GM12878 (cell line): ENCODE data around the gene TREM1. TPM values are rescaled to one million over a fixed set of nuclear protein-coding genes. Genes with fewer than 3 reads are reported as not detected.

ENCODE experiments used
- ATAC-seq: fragments of 200-7000 bp; cut with Tn5 transposase; 3 replicates; pipeline ENCODE4 v1.9.1; 2020; ENCODE audit warnings: mild to moderate bottlenecking, moderate library complexity
- BruUV-seq: library from RNA; stranded (reverse); fragments of 400-500 nt; replicated peaks from 2 replicates; lab custom pipeline; 2021; lab: Mats Ljungman, UMichigan
- CTCF ChIA-PET: fragments of 300-600 bp; sonication (Branson Sonifier 250); formaldehyde crosslinking; extraction: SDS; loops from one replicate; lab custom pipeline; 2021; ENCODE audit warnings: inconsistent platforms; lab: Yijun Ruan, JAX
- POLR2A ChIA-PET: fragments of 350-600 bp; formaldehyde crosslinking; extraction: SDS; loops from one replicate; lab custom pipeline; 2021; ENCODE audit warnings: inconsistent platforms; lab: Charles Lee
- RAD21 ChIA-PET: fragments of 300-600 bp; sonication (Branson Sonifier 250); formaldehyde crosslinking; loops from one replicate; lab custom pipeline; 2023; ENCODE audit warnings: antibody characterized with exemption; ENCODE audit not compliant: unreplicated experiment; lab: Charles Lee
- SMC1A ChIA-PET: fragments of 300-600 bp; sonication (Branson Sonifier 250); formaldehyde crosslinking; loops from one replicate; lab custom pipeline; 2023; ENCODE audit not compliant: unreplicated experiment, uncharacterized antibody; lab: Charles Lee
- DNase-seq: peaks from one replicate; pipeline ENCODE4 v3.0.0-alpha.2; 2011; ENCODE audit warnings: low read depth, low spot score
- FAIRE-seq: peaks from 3 replicates; lab custom pipeline; 2011; peaks lifted over from hg19 to GRCh38; lab: Jason Lieb, UNC
- H2AFZ ChIP-seq: 2 replicates; pipeline ENCODE4 v1.6.0; 2011; ENCODE audit warnings: low read depth, low read length, control low read depth; ENCODE audit not compliant: control insufficient read depth
- H3K27ac ChIP-seq: 2 replicates; pipeline ENCODE4 v1.5.1; 2011; ENCODE audit warnings: control low read depth; ENCODE audit not compliant: control insufficient read depth, insufficient read depth
- H3K27me3 ChIP-seq, 2 experiments: replicated peaks in 1 of 2; 2 replicates each; pipeline versions ENCODE4 v1.6.0 to v1.6.1; 2011; ENCODE audit warnings: low read length in 1 of 2; ENCODE audit not compliant: control insufficient read depth in 2 of 2, insufficient read depth in 2 of 2
- H3K36me3 ChIP-seq, 2 experiments: 2 replicates each; pipeline ENCODE4 v1.5.1; 2011; ENCODE audit warnings: low read length in 1 of 2; ENCODE audit not compliant: control insufficient read depth in 2 of 2, insufficient read depth in 2 of 2
- H3K4me1 ChIP-seq: 2 replicates; pipeline ENCODE4 v1.6.1; 2011; ENCODE audit warnings: mild to moderate bottlenecking, low read length, moderate library complexity, mixed read lengths; ENCODE audit not compliant: control insufficient read depth, insufficient read depth
- H3K4me2 ChIP-seq: 2 replicates; pipeline ENCODE4 v1.6.0; 2011; ENCODE audit warnings: control low read depth; ENCODE audit not compliant: control insufficient read depth, insufficient read depth
- H3K4me3 ChIP-seq: fragments of 200-600 bp; sonication (generic); 2 replicates; pipeline ENCODE4 v1.5.1; 2016
- H3K79me2 ChIP-seq: 2 replicates; pipeline ENCODE4 v1.6.0; 2011; ENCODE audit warnings: low read length; ENCODE audit not compliant: control insufficient read depth, insufficient read depth
- H3K9ac ChIP-seq: 2 replicates; pipeline ENCODE4 v1.8.0; 2011; ENCODE audit warnings: low read length, control low read depth, mixed read lengths; ENCODE audit not compliant: control insufficient read depth, insufficient read depth
- H3K9me3 ChIP-seq: replicated peaks from 3 replicates; pipeline ENCODE4 v1.5.1; 2011; ENCODE audit warnings: mild to moderate bottlenecking, low read length; ENCODE audit not compliant: control insufficient read depth, insufficient read depth
- H4K20me1 ChIP-seq: 2 replicates; pipeline ENCODE4 v1.6.0; 2011; ENCODE audit not compliant: control insufficient read depth, insufficient read depth
- ASH2L ChIP-seq: fragments of 300-600, 200-600 bp; sonication (generic); IDR thresholded peaks from 2 replicates; pipeline ENCODE4 v1.6.1; 2017; ENCODE audit warnings: low read depth, mild to moderate bottlenecking, borderline replicate concordance
- CHD2 ChIP-seq: IDR thresholded peaks from 2 replicates; pipeline ENCODE4 v1.6.1; 2011; ENCODE audit warnings: low read depth, low read length, improper control_type of control experiment, borderline replicate concordance
- DPF2 ChIP-seq: fragments of 450-650 bp; IDR thresholded peaks from 2 replicates; pipeline ENCODE4 v1.6.1; 2017; ENCODE audit warnings: mild to moderate bottlenecking
- FOS ChIP-seq: IDR thresholded peaks from 3 replicates; pipeline ENCODE4 v1.6.1; 2011; ENCODE audit warnings: borderline replicate concordance; ENCODE audit not compliant: insufficient read length; ENCODE audit errors: extremely low read depth
- HCFC1 ChIP-seq: fragments of 150-350 bp; IDR thresholded peaks from 2 replicates; pipeline ENCODE4 v1.6.1; 2014; ENCODE audit warnings: low read length
- MEF2A ChIP-seq: IDR thresholded peaks from 2 replicates; pipeline ENCODE4 v1.6.1; 2011; ENCODE audit warnings: low read depth, mild to moderate bottlenecking, low read length, moderate library complexity; ENCODE audit not compliant: insufficient read depth
- MXI1 ChIP-seq: fragments of 150-350 bp; IDR thresholded peaks from 2 replicates; pipeline ENCODE4 v1.6.1; 2011; ENCODE audit warnings: low read depth, mild to moderate bottlenecking, inconsistent platforms, low read length, improper control_type of control experiment
- NFXL1 ChIP-seq: fragments of 450-650 bp; IDR thresholded peaks from 2 replicates; pipeline ENCODE4 v1.6.1; 2017; ENCODE audit warnings: antibody characterized with exemption, mild to moderate bottlenecking, borderline replicate concordance
- RAD51 ChIP-seq: fragments of 450-650 bp; IDR thresholded peaks from 2 replicates; pipeline ENCODE4 v1.6.1; 2016; ENCODE audit warnings: moderate library complexity, mild to moderate bottlenecking, inconsistent platforms
- SMAD1 ChIP-seq: fragments of 450-650 bp; IDR thresholded peaks from 2 replicates; pipeline ENCODE4 v1.6.1; 2018; ENCODE audit warnings: mild to moderate bottlenecking, low read depth; ENCODE audit not compliant: partially characterized antibody
- SUZ12 ChIP-seq: fragments of 200-600 bp; sonication (generic); IDR thresholded peaks from one replicate; pipeline ENCODE4 v1.6.1; 2018; ENCODE audit warnings: antibody characterized with exemption, mild to moderate bottlenecking; ENCODE audit not compliant: unreplicated experiment
- TARDBP ChIP-seq: IDR thresholded peaks from 2 replicates; pipeline ENCODE4 v1.6.1; 2016; ENCODE audit warnings: borderline replicate concordance
- TCF7 ChIP-seq: IDR thresholded peaks from 2 replicates; pipeline ENCODE4 v1.6.1; 2014; ENCODE audit warnings: antibody characterized with exemption, borderline replicate concordance
- ZBED1 ChIP-seq: IDR thresholded peaks from 2 replicates; pipeline ENCODE4 v1.6.1; 2016; ENCODE audit warnings: borderline replicate concordance
- WGBS: methylation state at CpG from one replicate; pipeline ENCODE4 v1.1.6; 2016; ENCODE audit warnings: low lambda C conversion rate; ENCODE audit not compliant: insufficient replicate concordance, insufficient coverage; ENCODE audit errors: missing lambda C conversion rate; 5-methylcytosine and 5-hydroxymethylcytosine counted together
- in situ Hi-C: fragments of 300-500 bp; cut with MboI; formaldehyde crosslinking; loops from 9 replicates; pipeline ENCODE4 v1.14.3; 2018; ENCODE audit warnings: mixed read lengths
- intact Hi-C: fragments of 100-400 bp; cut with micrococcal nuclease; formaldehyde crosslinking; loops from one replicate; pipeline ENCODE4 v1.14.2; 2022; ENCODE audit not compliant: unreplicated experiment
- polyA plus RNA-seq, 11 experiments: library from polyadenylated mRNA; depleted of rRNA in 4 of 11; unstranded in 6 of 11; stranded (reverse) in 5 of 11; fragments of >200 nt; fragmentation: Nextera tagmentation in 4 of 11; fragmentation: Illumina TruSeq in 1 of 11; extraction: Ambion mirVana in 4 of 11; extraction: Trizol in 1 of 11; gene quantifications; 1 replicate in 1 of 11; 2 replicates in 10 of 11; pipeline versions ENCODE4 v1.2.1 to v1.2.3, GENCODE V29; 2011 to 2016; ENCODE audit warnings: inconsistent platforms in 2 of 11, missing spikeins in 2 of 11, low read depth in 1 of 11
- total RNA-seq, 4 experiments: library from RNA; depleted of rRNA in 3 of 4; stranded (reverse); fragments of >200 nt in 3 of 4; fragmentation: Illumina TruSeq in 1 of 4; extraction: Trizol in 1 of 4; gene quantifications; 2 replicates each; pipeline versions ENCODE4 v1.2.1 to v1.2.3, GENCODE V29; 2013 to 2021
- TF ChIP-seq, protein P1 (sequence below): fragments of 450-650 bp; IDR thresholded peaks from 2 replicates; pipeline ENCODE4 v1.6.1; 2016; ENCODE audit warnings: mild to moderate bottlenecking
- TF ChIP-seq, protein P2 (sequence below): IDR thresholded peaks from 2 replicates; pipeline ENCODE4 v1.6.1; 2012; ENCODE audit warnings: low read depth, low read length, improper control_type of control experiment

Gene TREM1
- total and polyA plus RNA-seq, 10 of the 15 experiments (the other 5 are each of a cell fraction or from before 2014, with no cell fraction given) = 0.09 to 2.6 (median 0.28) TPM; not detected in 2

DNA sequence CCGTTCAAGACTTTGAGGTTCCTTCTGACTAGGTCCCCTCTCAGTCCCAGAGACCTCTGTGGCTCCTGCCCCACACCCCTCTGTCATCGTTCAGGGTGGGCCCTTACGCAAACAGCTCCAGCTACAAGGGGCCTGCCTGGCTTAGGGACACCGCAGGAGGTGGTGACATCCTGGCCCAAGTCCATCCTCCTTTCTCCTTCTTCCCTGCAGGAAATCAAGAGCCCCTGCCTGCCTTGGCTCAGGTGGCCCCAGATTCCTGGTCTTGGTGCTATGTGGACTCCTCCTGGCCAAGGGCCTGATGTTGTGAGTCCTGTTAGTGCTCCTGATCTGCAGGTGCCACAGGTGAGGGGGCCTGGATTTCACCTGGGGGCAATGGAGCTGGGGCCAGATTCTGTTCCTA is 50.2 kb downstream of the TREM1 start:
- Histone ChIP-seq H3K36me3 (no peaks in the 10 kb centered on the region), H4K20me1 (no peaks in the 10 kb centered on the region), H3K4me2 (no peak overlapping the region), H2AFZ (no peak overlapping the region), H3K9me3 (no peaks in the 10 kb centered on the region), H3K27me3 (peaks cover 2 to 4% of the 10 kb centered on the region in 2 experiments; a peak in 3 of 4 replicates), H3K4me3 (no peak overlapping the region), H3K79me2 (no peaks in the 10 kb centered on the region), H3K4me1 (no peaks in the 10 kb centered on the region), H3K27ac (no peak overlapping the region), H3K9ac (no peak overlapping the region)
- SMC1A ChIA-PET = interaction anchor here (1.2 kb wide), 1 partner anchor 54 kb away, joined by 4 read pairs; no protein-coding TSS in a partner anchor
- intact Hi-C loops = no loop called here
- POLR2A ChIA-PET = no interaction called here
- no TSS peak for BruUV-seq
- WGBS = 64% methylated on average over 4 of the region's 4 CpGs
- no peak for TF ChIP-seq MXI1
- TF ChIP-seq DPF2 = no peak
- no peak for TF ChIP-seq MEF2A
- TF ChIP-seq TARDBP = no peak
- no peak for TF ChIP-seq SMAD1
- no peak for TF ChIP-seq RAD51
- no peak for TF ChIP-seq FOS
- TF ChIP-seq TCF7 = no peak
- no peak for TF ChIP-seq SUZ12
- in situ Hi-C loops = no loop called here
- RAD21 ChIA-PET = no interaction called here
- ATAC-seq (no peak), DNase-seq (no peak), FAIRE-seq (no peak)
- CTCF ChIA-PET = interaction anchor here (1.1 kb wide), 1 partner anchor 16 kb away, joined by 3 read pairs; no protein-coding TSS in a partner anchor

DNA sequence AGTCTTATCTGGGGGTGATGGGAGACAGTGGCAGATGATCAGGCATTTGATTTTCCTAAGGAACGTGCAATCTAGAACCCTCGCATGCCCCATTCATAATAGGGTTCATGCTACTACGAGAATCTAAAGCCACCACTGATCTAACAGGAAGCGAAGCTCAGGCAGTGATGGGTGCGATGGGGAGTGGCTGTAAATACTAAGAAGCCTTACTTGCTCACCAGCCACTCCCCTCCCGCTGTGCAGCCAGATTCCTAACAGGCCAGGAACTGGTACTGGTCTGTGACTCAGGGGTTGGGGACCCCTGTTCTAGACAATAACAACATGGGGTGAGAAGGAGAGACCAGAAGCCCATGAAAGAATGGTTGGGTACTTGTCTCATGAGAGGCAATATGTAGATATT is 53.8 kb downstream of the TREM1 start:
- DNase-seq = no peak
- in situ Hi-C loops (no loop called here), intact Hi-C loops (no loop called here)
- Histone ChIP-seq H3K27ac (no peak overlapping the region), H2AFZ (no peak overlapping the region), H3K9ac (no peak overlapping the region), H3K9me3 (no peaks in the 10 kb centered on the region), H4K20me1 (no peaks in the 10 kb centered on the region), H3K27me3 (peaks cover 0 to 2% of the 10 kb centered on the region in 2 experiments; a peak in 2 of 4 replicates), H3K4me2 (no peak overlapping the region), H3K4me3 (no peak overlapping the region), H3K79me2 (no peaks in the 10 kb centered on the region), H3K36me3 (no peaks in the 10 kb centered on the region), H3K4me1 (no peaks in the 10 kb centered on the region)
- no peak for FAIRE-seq
- ChIA-PET POLR2A (no interaction called here), RAD21 (interaction anchor here (0.5 kb wide), 1 partner anchor 73 kb away, joined by 3 read pairs; no protein-coding TSS in a partner anchor), CTCF (interaction anchor here (0.7 to 1.3 kb wide), 2 partner anchors 10 to 19 kb away, joined by 3 to 5 read pairs; no protein-coding TSS in a partner anchor), SMC1A (no interaction called here)
- BruUV-seq = no TSS peak
- 52% methylated on average over 6 of the region's 6 CpGs for WGBS
- ATAC-seq = no peak
- TF ChIP-seq DPF2 (no peak), HCFC1 (no peak), ZBED1 (no peak), NFXL1 (no peak), CHD2 (no peak), FOS (no peak), ASH2L (no peak)
- TF ChIP-seq, protein P1, sequence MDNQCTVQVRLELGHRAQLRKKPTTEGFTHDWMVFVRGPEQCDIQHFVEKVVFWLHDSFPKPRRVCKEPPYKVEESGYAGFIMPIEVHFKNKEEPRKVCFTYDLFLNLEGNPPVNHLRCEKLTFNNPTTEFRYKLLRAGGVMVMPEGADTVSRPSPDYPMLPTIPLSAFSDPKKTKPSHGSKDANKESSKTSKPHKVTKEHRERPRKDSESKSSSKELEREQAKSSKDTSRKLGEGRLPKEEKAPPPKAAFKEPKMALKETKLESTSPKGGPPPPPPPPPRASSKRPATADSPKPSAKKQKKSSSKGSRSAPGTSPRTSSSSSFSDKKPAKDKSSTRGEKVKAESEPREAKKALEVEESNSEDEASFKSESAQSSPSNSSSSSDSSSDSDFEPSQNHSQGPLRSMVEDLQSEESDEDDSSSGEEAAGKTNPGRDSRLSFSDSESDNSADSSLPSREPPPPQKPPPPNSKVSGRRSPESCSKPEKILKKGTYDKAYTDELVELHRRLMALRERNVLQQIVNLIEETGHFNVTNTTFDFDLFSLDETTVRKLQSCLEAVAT = no peak
- TF ChIP-seq, protein P2, sequence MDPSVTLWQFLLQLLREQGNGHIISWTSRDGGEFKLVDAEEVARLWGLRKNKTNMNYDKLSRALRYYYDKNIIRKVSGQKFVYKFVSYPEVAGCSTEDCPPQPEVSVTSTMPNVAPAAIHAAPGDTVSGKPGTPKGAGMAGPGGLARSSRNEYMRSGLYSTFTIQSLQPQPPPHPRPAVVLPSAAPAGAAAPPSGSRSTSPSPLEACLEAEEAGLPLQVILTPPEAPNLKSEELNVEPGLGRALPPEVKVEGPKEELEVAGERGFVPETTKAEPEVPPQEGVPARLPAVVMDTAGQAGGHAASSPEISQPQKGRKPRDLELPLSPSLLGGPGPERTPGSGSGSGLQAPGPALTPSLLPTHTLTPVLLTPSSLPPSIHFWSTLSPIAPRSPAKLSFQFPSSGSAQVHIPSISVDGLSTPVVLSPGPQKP = no peak
